ENCODE results near the gene GRIP2. TPM values are rescaled to one million over a fixed set of nuclear protein-coding genes. Genes with fewer than 3 reads are reported as not detected.
A peak's percentile ranks its signal among the peaks of the same experiment; 100 is the strongest.

GRIP2 gene
- total and polyA plus RNA-seq, 3 experiments from 2014 or later: not detected

DNA sequence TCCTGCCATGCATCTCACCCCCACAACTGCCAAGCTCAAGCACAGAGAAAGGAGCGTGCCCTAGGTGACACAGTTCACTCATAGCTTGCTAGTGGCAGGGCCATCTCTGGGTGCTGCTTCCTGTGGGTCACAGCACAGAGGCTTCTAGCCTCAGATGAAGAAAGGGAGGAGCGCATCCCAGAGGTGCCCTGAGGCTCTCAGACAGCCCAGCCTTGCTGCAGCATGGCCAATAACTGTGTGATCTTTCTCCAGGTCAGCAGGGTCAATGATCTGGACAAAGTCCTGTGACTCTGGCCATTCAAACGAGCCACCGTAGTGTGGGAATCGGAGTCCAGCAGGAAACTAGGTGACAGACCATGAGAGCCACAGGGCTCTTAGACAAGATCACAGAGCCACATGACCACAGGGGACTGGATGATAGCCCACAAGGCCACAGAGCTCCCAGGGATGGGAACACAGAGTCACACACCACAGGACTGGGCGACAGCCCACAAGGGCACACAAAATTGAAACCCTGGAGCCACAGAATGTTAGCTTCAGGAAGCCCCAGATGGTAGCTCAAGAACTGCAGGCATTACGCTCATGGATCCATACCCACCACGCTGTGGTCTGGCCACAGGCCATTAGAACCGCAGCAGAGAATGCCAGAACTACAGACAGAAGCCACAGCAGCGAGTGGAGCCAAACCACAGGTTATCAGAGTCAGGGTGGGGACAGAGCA, 25.9 kb upstream of the GRIP2 start:
- H3K36me3 ChIP-seq (ENCODE audit: insufficient read depth, low read length): no peaks in the 10 kb centered on the region
- no peaks in the 10 kb centered on the region for H3K27me3 ChIP-seq (ENCODE audit: insufficient read depth, low read length, poor library complexity, severe bottlenecking)
- H3K27ac Mint-ChIP-seq: no peak overlapping the region
- POLR2A ChIA-PET: no interaction called here
- H3K4me3 Mint-ChIP-seq: no peak overlapping the region
- H3K4me3 ChIP-seq (ENCODE audit: low read length): no peak overlapping the region
- CTCF ChIA-PET: no interaction called here
- H3K9me3 ChIP-seq (ENCODE audit: low read length): no peaks in the 10 kb centered on the region
- H3K36me3 Mint-ChIP-seq: no peaks in the 10 kb centered on the region
- peaks cover 0 to 2% (median 0%) of the 10 kb centered on the region in 5 donors for H3K9me3 Mint-ChIP-seq
- H3K27me3 Mint-ChIP-seq: peaks cover 10 to 32% of the 10 kb centered on the region in 2 donors
- no peaks in the 10 kb centered on the region for H3K4me1 ChIP-seq (ENCODE audit: insufficient read depth, low read length)
- H3K4me1 Mint-ChIP-seq: peaks cover 0 to 2% (median 0%) of the 10 kb centered on the region in 3 donors
- no peak for DNase-seq
- H3K27ac ChIP-seq (ENCODE audit: low read depth, low read length): no peak overlapping the region

GRCh38 chr3:14564741-14565140, 24.6 kb upstream of the GRIP2 start:
- H3K36me3 Mint-ChIP-seq: no peaks in the 10 kb centered on the region
- DNase-seq: no peak
- ChIA-PET CTCF (no interaction called here), POLR2A (no interaction called here)
- no peak overlapping the region for H3K4me3 ChIP-seq (ENCODE audit: low read length)
- no peaks in the 10 kb centered on the region for H3K36me3 ChIP-seq (ENCODE audit: insufficient read depth, low read length)
- no peak overlapping the region for H3K27ac ChIP-seq (ENCODE audit: low read depth, low read length)
- no peaks in the 10 kb centered on the region for H3K27me3 ChIP-seq (ENCODE audit: insufficient read depth, low read length, poor library complexity, severe bottlenecking)
- no peak overlapping the region for H3K4me3 Mint-ChIP-seq
- H3K9me3 Mint-ChIP-seq: peaks cover 0 to 2% (median 0%) of the 10 kb centered on the region in 5 donors
- no peak overlapping the region for H3K27ac Mint-ChIP-seq
- H3K27me3 Mint-ChIP-seq: peaks cover 11 to 34% of the 10 kb centered on the region in 2 donors
- no peaks in the 10 kb centered on the region for H3K9me3 ChIP-seq (ENCODE audit: low read length)
- H3K4me1 Mint-ChIP-seq: peaks cover 0 to under 1% (median 0%) of the 10 kb centered on the region in 3 donors
- no peaks in the 10 kb centered on the region for H3K4me1 ChIP-seq (ENCODE audit: insufficient read depth, low read length)

DNA sequence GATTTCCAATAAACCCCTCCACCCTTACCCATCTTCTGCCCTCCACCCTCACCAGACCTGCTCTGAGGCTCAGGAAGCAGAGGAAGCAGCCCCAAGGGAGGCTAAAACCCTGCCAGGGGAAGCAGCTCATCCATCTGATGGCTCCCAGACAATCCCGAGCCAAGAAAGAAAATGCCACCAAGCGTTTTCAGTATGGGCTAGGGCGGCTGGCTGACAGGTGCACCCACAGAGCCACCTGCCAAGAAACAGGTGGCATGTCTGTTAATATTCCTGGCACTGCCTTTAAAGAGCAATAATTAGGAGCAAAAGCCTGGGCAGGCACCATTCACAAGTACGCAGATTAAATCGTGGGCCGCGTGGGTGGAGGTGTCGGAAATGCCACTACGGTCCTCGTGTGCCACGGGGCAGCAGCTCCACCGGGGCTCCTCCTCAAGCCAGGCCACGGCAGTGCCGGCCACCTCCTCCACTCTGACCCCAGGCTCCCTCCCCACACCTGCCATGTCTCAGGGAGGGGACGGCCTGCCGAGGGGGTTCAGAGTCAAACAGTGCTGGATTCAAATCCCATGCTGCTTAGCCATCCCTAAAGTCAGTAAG, 23.9 kb upstream of the GRIP2 start:
- CTCF ChIA-PET: no interaction called here
- no peaks in the 10 kb centered on the region for H3K4me1 Mint-ChIP-seq
- Histone ChIP-seq H3K36me3 (ENCODE audit: insufficient read depth, low read length) (no peaks in the 10 kb centered on the region), H3K9me3 (ENCODE audit: low read length) (no peaks in the 10 kb centered on the region), H3K4me3 (ENCODE audit: low read length) (no peak overlapping the region), H3K27me3 (ENCODE audit: insufficient read depth, low read length, poor library complexity, severe bottlenecking) (no peaks in the 10 kb centered on the region), H3K27ac (ENCODE audit: low read depth, low read length) (no peak overlapping the region), H3K4me1 (ENCODE audit: insufficient read depth, low read length) (no peaks in the 10 kb centered on the region)
- H3K4me3 Mint-ChIP-seq: no peak overlapping the region
- peaks cover 0 to 2% (median 0%) of the 10 kb centered on the region in 5 donors for H3K9me3 Mint-ChIP-seq
- no peak overlapping the region for H3K27ac Mint-ChIP-seq
- DNase-seq: no peak
- POLR2A ChIA-PET: no interaction called here
- H3K27me3 Mint-ChIP-seq: peaks cover 12 to 39% of the 10 kb centered on the region in 2 donors
- H3K36me3 Mint-ChIP-seq: no peaks in the 10 kb centered on the region

DNA sequence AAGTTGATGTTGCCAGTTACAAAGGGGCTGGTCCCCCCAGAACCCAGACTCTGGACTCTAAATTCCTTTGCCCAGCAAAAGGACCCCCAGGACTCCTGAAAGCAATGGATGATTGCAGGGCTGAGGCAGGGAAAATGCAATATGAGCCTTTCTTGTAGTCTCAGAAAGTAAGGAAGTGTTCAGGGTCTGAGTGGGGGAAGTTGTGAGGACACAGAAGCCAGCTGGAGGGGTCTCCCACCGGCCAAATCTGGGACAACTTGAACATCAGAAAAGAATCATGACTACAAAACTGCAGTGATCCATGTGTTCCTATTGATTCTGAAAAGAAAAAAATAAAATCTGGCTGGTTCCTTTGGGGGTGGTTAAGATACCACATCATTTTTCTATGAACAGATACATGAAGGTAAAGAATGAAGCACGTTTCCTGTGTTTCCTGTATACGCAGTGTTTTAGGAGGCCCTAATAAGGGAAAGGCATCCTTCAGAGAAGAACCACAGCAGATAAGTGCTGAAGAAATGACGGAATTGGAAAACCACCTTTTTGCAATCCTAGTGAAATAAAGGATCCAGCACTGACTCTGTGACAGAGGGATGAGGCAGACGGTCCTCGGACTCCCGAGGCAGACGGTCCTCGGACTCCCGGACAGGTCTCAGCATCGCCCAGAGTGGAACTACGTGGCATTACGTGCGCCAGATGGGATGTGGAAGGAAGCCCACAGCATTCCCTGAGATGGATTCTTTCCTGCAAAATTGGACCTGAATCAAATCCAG, 22.2 kb upstream of the GRIP2 start:
- no peak overlapping the region for H3K27ac ChIP-seq (ENCODE audit: low read depth, low read length)
- no peaks in the 10 kb centered on the region for H3K27me3 ChIP-seq (ENCODE audit: insufficient read depth, low read length, poor library complexity, severe bottlenecking)
- no peaks in the 10 kb centered on the region for H3K36me3 ChIP-seq (ENCODE audit: insufficient read depth, low read length)
- no peak for DNase-seq
- no peak overlapping the region for H3K27ac Mint-ChIP-seq
- no peak overlapping the region for H3K4me3 Mint-ChIP-seq
- H3K27me3 Mint-ChIP-seq: peaks cover 12 to 50% of the 10 kb centered on the region in 2 donors
- H3K4me3 ChIP-seq (ENCODE audit: low read length): no peak overlapping the region
- H3K4me1 ChIP-seq (ENCODE audit: insufficient read depth, low read length): no peaks in the 10 kb centered on the region
- H3K4me1 Mint-ChIP-seq: no peaks in the 10 kb centered on the region
- no peaks in the 10 kb centered on the region for H3K9me3 Mint-ChIP-seq
- CTCF ChIA-PET: no interaction called here
- H3K9me3 ChIP-seq (ENCODE audit: low read length): no peaks in the 10 kb centered on the region
- POLR2A ChIA-PET: no interaction called here
- H3K36me3 Mint-ChIP-seq: no peaks in the 10 kb centered on the region

DNA sequence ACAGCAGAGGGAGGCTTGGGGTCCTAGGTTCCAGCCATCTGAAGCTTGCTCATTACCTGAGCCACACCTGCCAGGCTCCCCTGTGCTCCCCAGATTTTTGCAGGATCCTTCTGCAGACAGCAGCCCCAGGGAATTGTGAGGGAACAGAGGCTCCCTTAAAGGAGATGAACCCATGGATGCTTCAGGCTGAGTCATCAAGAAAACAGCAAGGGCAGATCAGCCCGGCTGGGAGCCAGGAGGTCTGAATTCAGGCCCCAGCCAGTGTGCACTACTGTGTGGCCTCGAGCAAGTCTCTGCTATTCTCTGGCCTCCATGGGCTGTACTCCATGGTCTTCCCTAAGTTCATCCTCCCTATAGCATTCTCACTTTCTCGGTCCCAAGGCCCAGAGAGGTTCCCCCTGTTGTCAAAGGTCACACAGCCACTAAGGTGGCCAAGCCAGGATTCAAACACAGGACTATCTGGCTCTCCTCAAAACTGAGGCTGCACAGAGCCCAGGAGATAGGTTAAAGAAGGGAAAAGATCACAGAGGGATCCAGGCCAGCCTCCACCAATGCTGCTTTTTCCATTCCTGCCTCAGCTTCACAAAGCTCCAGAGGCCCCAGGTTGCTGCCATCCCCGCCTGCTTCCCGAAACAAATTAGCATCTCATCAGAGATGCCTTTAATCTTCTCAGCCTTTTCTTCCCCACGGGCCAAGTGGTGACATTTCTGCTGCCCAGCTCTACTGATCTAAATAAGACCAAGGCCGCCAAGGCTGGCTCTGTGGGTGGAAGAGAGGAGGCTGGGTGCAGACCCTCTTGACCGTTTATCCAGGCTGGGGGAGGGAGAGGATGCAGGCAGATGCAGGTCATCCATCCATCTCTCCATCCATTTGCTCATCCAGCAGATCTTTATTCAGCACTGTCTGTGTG, 21.2 kb upstream of the GRIP2 start:
- H3K4me3 Mint-ChIP-seq: no peak overlapping the region
- no peaks in the 10 kb centered on the region for H3K4me1 ChIP-seq (ENCODE audit: insufficient read depth, low read length)
- DNase-seq: no peak
- H3K27ac ChIP-seq (ENCODE audit: low read depth, low read length): no peak overlapping the region
- peak overlapping the region in 1 of 8 donors; percentile 8 for H3K27ac Mint-ChIP-seq
- ChIA-PET POLR2A (interaction anchor here (0.5 kb wide), 1 partner anchor 91 kb away, joined by 5 read pairs; no protein-coding TSS in a partner anchor), CTCF (no interaction called here)
- H3K4me1 Mint-ChIP-seq: peaks cover 0 to under 1% (median under 1%) of the 10 kb centered on the region in 3 donors
- peaks cover 11 to 52% of the 10 kb centered on the region in 2 donors for H3K27me3 Mint-ChIP-seq
- no peaks in the 10 kb centered on the region for H3K36me3 Mint-ChIP-seq
- H3K9me3 Mint-ChIP-seq: no peaks in the 10 kb centered on the region
- no peak overlapping the region for H3K4me3 ChIP-seq (ENCODE audit: low read length)
- no peaks in the 10 kb centered on the region for H3K36me3 ChIP-seq (ENCODE audit: insufficient read depth, low read length)
- H3K9me3 ChIP-seq (ENCODE audit: low read length): no peaks in the 10 kb centered on the region
- H3K27me3 ChIP-seq (ENCODE audit: insufficient read depth, low read length, poor library complexity, severe bottlenecking): peaks cover 3% of the 10 kb centered on the region

DNA sequence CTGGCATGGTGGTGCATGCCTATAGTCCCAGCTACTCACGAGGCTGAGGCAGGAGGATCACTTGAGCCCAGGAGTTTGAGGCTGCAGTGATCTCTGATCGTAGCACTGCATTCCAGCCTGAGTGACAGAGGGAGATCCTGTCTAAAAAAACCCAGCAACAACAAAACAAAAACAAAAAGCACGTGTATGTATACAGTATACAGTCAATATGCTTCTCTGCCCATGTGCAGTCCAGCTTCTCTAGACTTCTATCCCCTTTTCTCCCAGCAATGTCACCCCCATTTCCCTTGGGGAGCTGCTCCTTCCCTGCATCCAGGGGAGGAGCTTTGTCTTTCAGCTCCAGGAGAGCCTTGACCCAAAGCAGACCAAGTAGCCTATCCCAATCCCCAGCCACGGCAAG, 20.0 kb upstream of the GRIP2 start:
- Histone ChIP-seq H3K4me1 (ENCODE audit: insufficient read depth, low read length) (no peaks in the 10 kb centered on the region), H3K27me3 (ENCODE audit: insufficient read depth, low read length, poor library complexity, severe bottlenecking) (peaks cover 5% of the 10 kb centered on the region), H3K27ac (ENCODE audit: low read depth, low read length) (no peak overlapping the region), H3K9me3 (ENCODE audit: low read length) (no peaks in the 10 kb centered on the region), H3K4me3 (ENCODE audit: low read length) (no peak overlapping the region), H3K36me3 (ENCODE audit: insufficient read depth, low read length) (no peaks in the 10 kb centered on the region)
- no peak overlapping the region for H3K27ac Mint-ChIP-seq
- H3K27me3 Mint-ChIP-seq: peaks cover 22 to 62% of the 10 kb centered on the region in 2 donors
- peaks cover 0 to 4% (median 2%) of the 10 kb centered on the region in 3 donors for H3K4me1 Mint-ChIP-seq
- H3K9me3 Mint-ChIP-seq: no peaks in the 10 kb centered on the region
- H3K36me3 Mint-ChIP-seq: no peaks in the 10 kb centered on the region
- H3K4me3 Mint-ChIP-seq: no peak overlapping the region
- POLR2A ChIA-PET: no interaction called here
- no peak for DNase-seq
- CTCF ChIA-PET: no interaction called here

DNA sequence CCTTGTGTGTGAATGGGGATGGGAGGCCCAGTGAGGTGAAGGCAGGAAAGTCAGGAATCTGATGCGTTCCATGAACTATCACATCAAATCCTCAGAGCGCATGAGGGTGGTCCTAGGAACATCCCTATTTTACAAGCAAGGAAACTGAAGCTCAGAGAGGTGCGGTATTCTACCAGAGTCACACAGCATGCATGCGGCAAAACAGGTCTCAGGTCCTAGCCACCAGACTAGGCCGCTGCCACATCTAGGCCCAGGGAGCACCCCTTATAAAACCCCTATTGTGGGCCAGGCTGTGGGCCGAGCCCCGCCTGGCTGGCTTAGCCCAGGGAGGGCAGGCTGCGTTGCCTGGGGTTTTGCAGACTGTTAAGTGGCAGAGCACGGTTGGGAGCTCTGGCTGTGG, 17.9 kb upstream of the GRIP2 start:
- peaks cover 5% of the 10 kb centered on the region for H3K27me3 ChIP-seq (ENCODE audit: insufficient read depth, low read length, poor library complexity, severe bottlenecking)
- Mint-ChIP-seq H3K27me3 (peaks cover 23 to 76% of the 10 kb centered on the region in 2 donors), H3K36me3 (no peaks in the 10 kb centered on the region), H3K4me1 (peaks cover 0 to 4% (median 2%) of the 10 kb centered on the region in 3 donors), H3K9me3 (no peaks in the 10 kb centered on the region), H3K4me3 (no peak overlapping the region), H3K27ac (peak overlapping the region in 1 of 8 donors; percentile 74)
- no peaks in the 10 kb centered on the region for H3K9me3 ChIP-seq (ENCODE audit: low read length)
- H3K4me3 ChIP-seq (ENCODE audit: low read length): no peak overlapping the region
- CTCF ChIA-PET: interaction anchor here (1.9 kb wide), 1 partner anchor 9 kb away, joined by 6 read pairs; no protein-coding TSS in a partner anchor
- H3K4me1 ChIP-seq (ENCODE audit: insufficient read depth, low read length): no peaks in the 10 kb centered on the region
- no peaks in the 10 kb centered on the region for H3K36me3 ChIP-seq (ENCODE audit: insufficient read depth, low read length)
- POLR2A ChIA-PET: no interaction called here
- DNase-seq: no peak
- H3K27ac ChIP-seq (ENCODE audit: low read depth, low read length): no peak overlapping the region

All from CD8-positive, alpha-beta memory T cell (primary cell).